ENCODE data around the gene IL15RA. TPM values are rescaled to one million over a fixed set of nuclear protein-coding genes. Genes with fewer than 3 reads are reported as not detected.
"Not testable (repeated sequence)": the region's sequence is repeated elsewhere in the genome, so short reads cannot be mapped to it uniquely, and the experiment has no call there.

IL15RA gene
- total and polyA plus RNA-seq, 8 donors, result 6.7 to 63.0 (median 15.9) TPM

DNA sequence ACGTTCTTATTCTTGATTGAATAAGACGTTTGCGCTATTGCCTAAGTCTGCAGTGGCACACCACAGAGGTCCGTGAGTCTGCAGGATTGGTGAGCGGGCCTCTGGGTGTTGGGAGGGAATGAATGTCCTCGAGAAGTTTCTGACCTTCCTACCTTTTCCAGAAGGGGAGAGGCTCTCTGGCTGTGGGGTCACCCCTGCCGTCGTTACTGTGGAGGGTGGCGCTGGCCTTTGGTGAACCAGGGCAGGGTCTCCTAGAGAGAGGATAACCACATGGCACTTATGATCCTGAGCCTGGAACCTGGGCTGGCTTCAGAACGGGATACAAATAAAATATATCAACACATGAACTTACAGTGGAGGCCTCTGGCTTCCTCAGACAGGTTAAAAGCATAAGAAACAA lies 13.8 kb downstream of the IL15RA start:
- peaks cover 5 to 27% (median 17%) of the 10 kb centered on the region in 4 donors for H3K4me1 ChIP-seq
- WGBS, 5 donors, result 84 to 92% (median 89%) methylated on average over 10 of the region's 10 CpGs
- no peak for DNase-seq
- no peak overlapping the region for H3K27ac ChIP-seq
- H3K27me3 ChIP-seq, result no peaks in the 10 kb centered on the region
- peaks cover 14 to 81% (median 58%) of the 10 kb centered on the region in 4 donors for H3K36me3 ChIP-seq
- no peak for TF ChIP-seq EP300 (IDR thresholded peaks at IDR 0.05)
- TF ChIP-seq POLR2A (IDR thresholded peaks at IDR 0.05), result no peak
- TF ChIP-seq, protein P1, sequence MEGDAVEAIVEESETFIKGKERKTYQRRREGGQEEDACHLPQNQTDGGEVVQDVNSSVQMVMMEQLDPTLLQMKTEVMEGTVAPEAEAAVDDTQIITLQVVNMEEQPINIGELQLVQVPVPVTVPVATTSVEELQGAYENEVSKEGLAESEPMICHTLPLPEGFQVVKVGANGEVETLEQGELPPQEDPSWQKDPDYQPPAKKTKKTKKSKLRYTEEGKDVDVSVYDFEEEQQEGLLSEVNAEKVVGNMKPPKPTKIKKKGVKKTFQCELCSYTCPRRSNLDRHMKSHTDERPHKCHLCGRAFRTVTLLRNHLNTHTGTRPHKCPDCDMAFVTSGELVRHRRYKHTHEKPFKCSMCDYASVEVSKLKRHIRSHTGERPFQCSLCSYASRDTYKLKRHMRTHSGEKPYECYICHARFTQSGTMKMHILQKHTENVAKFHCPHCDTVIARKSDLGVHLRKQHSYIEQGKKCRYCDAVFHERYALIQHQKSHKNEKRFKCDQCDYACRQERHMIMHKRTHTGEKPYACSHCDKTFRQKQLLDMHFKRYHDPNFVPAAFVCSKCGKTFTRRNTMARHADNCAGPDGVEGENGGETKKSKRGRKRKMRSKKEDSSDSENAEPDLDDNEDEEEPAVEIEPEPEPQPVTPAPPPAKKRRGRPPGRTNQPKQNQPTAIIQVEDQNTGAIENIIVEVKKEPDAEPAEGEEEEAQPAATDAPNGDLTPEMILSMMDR (IDR thresholded peaks at IDR 0.05), result no peak
- no peak for TF ChIP-seq POLR2AphosphoS5 (IDR thresholded peaks at IDR 0.05)
- H3K4me3 ChIP-seq, result no peak overlapping the region
- intact Hi-C loops (cut with DNase I; ENCODE audit: low total_unique reads), result no loop called here
- no peaks in the 10 kb centered on the region for H3K9me3 ChIP-seq

DNA sequence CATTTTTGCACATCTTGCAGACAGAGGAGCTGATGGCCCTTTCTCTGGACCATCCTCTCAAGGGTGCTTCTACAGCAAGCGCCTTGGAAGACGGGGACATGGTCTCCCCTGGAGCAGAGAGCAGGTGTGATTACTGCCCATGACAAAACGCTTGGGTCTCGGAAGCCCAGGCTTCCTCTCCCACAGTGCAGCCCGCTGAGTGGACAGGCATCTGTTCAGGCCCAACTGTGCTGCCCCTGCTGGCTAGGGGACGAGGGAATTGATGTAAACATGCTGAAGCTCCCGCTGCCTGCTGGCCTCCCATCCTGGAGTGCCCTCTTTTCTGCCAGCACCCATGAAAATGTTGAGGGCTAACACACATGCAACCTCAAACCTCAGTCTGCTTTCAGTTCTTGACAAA lies 14.3 kb downstream of the IL15RA start:
- intact Hi-C loops (cut with DNase I; ENCODE audit: low total_unique reads), result no loop called here
- H3K27me3 ChIP-seq, result no peaks in the 10 kb centered on the region
- WGBS, 5 donors, result 92 to 95% (median 94%) methylated on average over 6 to 7 of the region's 7 CpGs

DNA sequence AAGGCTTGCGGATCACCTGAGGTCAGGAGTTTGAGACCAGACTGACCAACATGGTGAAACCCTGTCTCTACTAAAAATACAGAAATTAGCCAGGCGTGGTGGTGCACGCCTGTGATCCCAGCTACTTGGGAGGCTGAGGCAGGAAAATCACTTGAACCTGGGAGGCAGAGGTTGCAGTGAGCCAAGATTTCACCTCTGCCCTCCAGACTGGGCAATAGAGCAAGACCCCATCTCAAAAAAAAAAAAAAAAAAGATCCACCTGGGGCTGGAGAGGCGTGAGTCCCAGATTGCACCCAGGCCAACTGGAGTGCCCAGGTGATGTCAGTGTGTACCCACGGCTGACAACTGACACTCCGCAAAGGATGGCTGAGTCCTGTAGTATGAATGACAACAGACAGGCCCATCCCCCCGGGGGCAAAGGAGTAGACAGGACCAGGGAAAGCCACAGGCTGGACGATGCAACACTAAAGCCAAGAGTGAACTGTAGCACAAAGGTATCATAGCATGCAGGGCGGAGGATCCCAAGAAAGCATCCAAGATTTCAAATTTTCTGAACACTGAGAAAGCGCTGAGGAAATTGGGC lies 14.9 kb downstream of the IL15RA start:
- H3K9me3 ChIP-seq; H3K27ac ChIP-seq; DNase-seq; intact Hi-C loops (cut with DNase I; ENCODE audit: low total_unique reads); H3K4me3 ChIP-seq; H3K27me3 ChIP-seq: not testable (repeated sequence)
- Histone ChIP-seq H3K36me3 (peaks cover 14 to 87% (median 55%) of the 10 kb centered on the region in 4 donors), H3K4me1 (peaks cover 5 to 31% (median 17%) of the 10 kb centered on the region in 4 donors)
- WGBS, 5 donors, result 96 to 97% (median 96%) methylated on average over 9 to 10 of the region's 10 CpGs

More for the DNA sequence above, 14.3 kb downstream of the IL15RA start:
- peaks cover 14 to 81% (median 56%) of the 10 kb centered on the region in 4 donors for H3K36me3 ChIP-seq
- peaks cover 5 to 30% (median 17%) of the 10 kb centered on the region in 4 donors for H3K4me1 ChIP-seq
- no peak for DNase-seq
- no peak overlapping the region for H3K4me3 ChIP-seq
- no peak overlapping the region for H3K27ac ChIP-seq
- H3K9me3 ChIP-seq, result no peaks in the 10 kb centered on the region
- TF ChIP-seq EP300 (IDR thresholded peaks at IDR 0.05) (no peak), POLR2A (IDR thresholded peaks at IDR 0.05) (no peak), POLR2AphosphoS5 (IDR thresholded peaks at IDR 0.05) (no peak)
- TF ChIP-seq, protein P1 (IDR thresholded peaks at IDR 0.05), result no peak

DNA sequence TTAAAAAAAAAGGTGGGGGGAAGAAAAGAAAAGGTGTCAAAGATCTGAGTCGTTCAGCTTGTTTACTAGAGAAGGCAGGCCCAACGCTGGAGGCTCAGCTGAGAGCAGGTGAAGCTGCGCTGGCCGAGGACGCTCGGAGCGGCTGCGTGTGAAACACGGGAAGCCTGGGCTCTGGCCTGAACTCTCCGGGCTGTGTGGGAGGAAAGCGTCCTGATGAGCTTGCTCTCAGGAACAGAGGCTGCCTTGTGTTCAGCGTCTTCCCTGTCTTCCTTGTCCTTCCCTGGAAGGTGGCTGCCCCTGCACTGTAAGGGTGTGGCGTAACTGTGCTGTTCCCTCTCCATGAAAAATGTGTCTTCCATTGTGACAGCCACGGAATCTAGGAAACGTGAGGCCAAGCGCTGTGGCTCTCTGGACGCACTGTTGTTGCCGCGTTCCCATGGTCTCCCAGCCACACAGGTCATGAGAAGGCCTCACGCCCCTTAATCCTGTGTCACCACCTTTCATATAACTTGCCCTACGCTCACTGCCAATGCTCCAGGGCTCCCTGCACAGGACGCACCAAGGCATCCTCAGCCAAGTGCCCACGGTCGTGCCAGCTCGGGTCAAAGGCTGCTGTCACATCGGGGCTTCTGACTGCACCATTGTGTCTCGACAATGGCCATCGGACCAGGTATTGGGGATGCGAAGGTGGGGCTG lies 15.8 kb downstream of the IL15RA start:
- no peak for DNase-seq
- Histone ChIP-seq H3K27ac (no peak overlapping the region), H3K4me3 (no peak overlapping the region), H3K4me1 (peaks cover 5 to 30% (median 19%) of the 10 kb centered on the region in 4 donors), H3K9me3 (no peaks in the 10 kb centered on the region), H3K27me3 (no peaks in the 10 kb centered on the region), H3K36me3 (peaks cover 14 to 96% (median 55%) of the 10 kb centered on the region in 4 donors)
- TF ChIP-seq EP300 (IDR thresholded peaks at IDR 0.05), result no peak
- no peak for TF ChIP-seq POLR2AphosphoS5 (IDR thresholded peaks at IDR 0.05)
- 92 to 97% (median 96%) methylated on average over 29 of the region's 29 CpGs for WGBS, 5 donors
- intact Hi-C loops (cut with DNase I; ENCODE audit: low total_unique reads), result no loop called here

DNA sequence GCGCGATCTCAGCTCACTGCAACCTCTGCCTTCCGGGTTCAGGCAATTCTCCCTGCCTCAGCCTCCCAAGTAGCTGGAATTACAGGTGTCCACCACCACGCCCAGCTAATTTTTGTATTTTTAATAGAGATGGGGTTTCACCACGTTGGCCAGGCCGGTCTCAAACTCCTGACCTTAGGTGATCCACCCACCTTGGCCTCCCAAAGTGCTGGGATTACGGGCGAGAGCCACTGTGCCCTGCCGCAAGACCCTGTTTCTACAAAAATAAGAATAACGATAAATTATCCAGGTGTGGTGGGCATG lies 16.4 kb downstream of the IL15RA start:
- peaks cover 14 to 98% (median 57%) of the 10 kb centered on the region in 4 donors for H3K36me3 ChIP-seq
- DNase-seq; H3K9me3 ChIP-seq; H3K27ac ChIP-seq; H3K27me3 ChIP-seq; H3K4me3 ChIP-seq; intact Hi-C loops (cut with DNase I; ENCODE audit: low total_unique reads): not testable (repeated sequence)
- whole genome bisulfite sequencing, 5 donors, result 88 to 99% (median 98%) methylated on average over 10 of the region's 10 CpGs
- H3K4me1 ChIP-seq, result peaks cover 8 to 26% (median 19%) of the 10 kb centered on the region in 4 donors
